ENCODE results near the gene TDRD10. TPM values are rescaled to one million over a fixed set of nuclear protein-coding genes. Genes with fewer than 3 reads are reported as not detected.

TDRD10 gene
- not detected in 2 replicates for total RNA-seq (2014; rRNA removed; shearing (Covaris generic))

- Histone ChIP-seq H3K36me3 (no peaks in the 10 kb centered on the region), H3K27me3 (replicated peaks) (peaks cover 84% of the 10 kb centered on the region), H3K9me3 (replicated peaks) (peaks cover 14% of the 10 kb centered on the region), H3K4me3 (no peak within 1 kb of the TSS), H3K27ac (no peak within 1 kb of the TSS), H3K4me1 (replicated peaks) (peaks cover 8% of the 10 kb centered on the region)
- DNase-seq (ENCODE audit: low read depth in 1 of 2, low spot score in 2 of 2): no peak
Measured at GRCh38 chr1:154502066-154502743, at the start of gene TDRD10, which contains the start of gene SHE. TSS of gene TDRD10 (plus strand) at chr1:154502219. CDS start at chr1:154506904, 4,685 bp downstream. TSS of gene SHE (minus strand) at chr1:154502412. CDS start at chr1:154502026, 386 bp downstream.

- no peaks in the 10 kb centered on the region for H3K9me3 ChIP-seq (replicated peaks)
Measured at GRCh38 chr1:154453161-154453560, 48.9 kb upstream of the TDRD10 start.

GRCh38 chr1:154453574-154454352 lies 48.3 kb upstream of the TDRD10 start:
- Histone ChIP-seq H3K9me3 (replicated peaks) (no peaks in the 10 kb centered on the region), H3K27me3 (replicated peaks) (no peaks in the 10 kb centered on the region), H3K4me1 (replicated peaks) (peaks cover 17% of the 10 kb centered on the region), H3K36me3 (peaks cover 52% of the 10 kb centered on the region), H3K4me3 (no peak overlapping the region), H3K27ac (no peak overlapping the region)
- DNase-seq (ENCODE audit: low read depth in 1 of 2, low spot score in 2 of 2): no peak

More at GRCh38 chr1:154453161-154453560, 48.9 kb upstream of the TDRD10 start:
- H3K27me3 ChIP-seq (replicated peaks): no peaks in the 10 kb centered on the region
- no peak overlapping the region for H3K4me3 ChIP-seq
- no peak overlapping the region for H3K27ac ChIP-seq
- peaks cover 17% of the 10 kb centered on the region for H3K4me1 ChIP-seq (replicated peaks)
- DNase-seq (ENCODE audit: low read depth in 1 of 2, low spot score in 2 of 2): no peak
- H3K36me3 ChIP-seq: peaks cover 52% of the 10 kb centered on the region

- DNase-seq (ENCODE audit: low read depth in 1 of 2, low spot score in 2 of 2): no peak
- Histone ChIP-seq H3K36me3 (peaks cover 52% of the 10 kb centered on the region), H3K9me3 (replicated peaks) (no peaks in the 10 kb centered on the region), H3K27ac (no peak overlapping the region), H3K27me3 (replicated peaks) (no peaks in the 10 kb centered on the region), H3K4me3 (no peak overlapping the region), H3K4me1 (replicated peaks) (peaks cover 17% of the 10 kb centered on the region)
Measured at GRCh38 chr1:154454386-154455120, 47.5 kb upstream of the TDRD10 start.

GRCh38 chr1:154456631-154457030 lies 45.4 kb upstream of the TDRD10 start:
- Histone ChIP-seq H3K4me3 (no peak overlapping the region), H3K27ac (no peak overlapping the region), H3K27me3 (replicated peaks) (no peaks in the 10 kb centered on the region), H3K4me1 (replicated peaks) (peaks cover 17% of the 10 kb centered on the region), H3K36me3 (peaks cover 35% of the 10 kb centered on the region), H3K9me3 (replicated peaks) (no peaks in the 10 kb centered on the region)
- DNase-seq (ENCODE audit: low read depth in 1 of 2, low spot score in 2 of 2): no peak

- Histone ChIP-seq H3K27ac (no peak overlapping the region), H3K9me3 (replicated peaks) (no peaks in the 10 kb centered on the region), H3K4me3 (no peak overlapping the region), H3K4me1 (replicated peaks) (peaks cover 28% of the 10 kb centered on the region), H3K27me3 (replicated peaks) (no peaks in the 10 kb centered on the region), H3K36me3 (peaks cover 20% of the 10 kb centered on the region)
- no peak for DNase-seq (ENCODE audit: low read depth in 1 of 2, low spot score in 2 of 2)
Measured at GRCh38 chr1:154459080-154459479, 42.9 kb upstream of the TDRD10 start.

- no peaks in the 10 kb centered on the region for H3K9me3 ChIP-seq (replicated peaks)
- no peak overlapping the region for H3K27ac ChIP-seq
- no peak overlapping the region for H3K4me3 ChIP-seq
- peaks cover 39% of the 10 kb centered on the region for H3K4me1 ChIP-seq (replicated peaks)
- no peaks in the 10 kb centered on the region for H3K27me3 ChIP-seq (replicated peaks)
- peaks cover 17% of the 10 kb centered on the region for H3K36me3 ChIP-seq
- no peak for DNase-seq (ENCODE audit: low read depth in 1 of 2, low spot score in 2 of 2)
Measured at GRCh38 chr1:154460695-154461260, 41.2 kb upstream of the TDRD10 start.

GRCh38 chr1:154463512-154463990 lies 38.5 kb upstream of the TDRD10 start:
- Histone ChIP-seq H3K9me3 (replicated peaks) (no peaks in the 10 kb centered on the region), H3K4me3 (no peak overlapping the region), H3K27me3 (replicated peaks) (no peaks in the 10 kb centered on the region), H3K27ac (peak overlapping the region; percentile 89), H3K4me1 (replicated peaks) (peaks cover 48% of the 10 kb centered on the region), H3K36me3 (peaks cover 5% of the 10 kb centered on the region; the same call in 1 of the 2 replicates)
- DNase-seq (ENCODE audit: low read depth in 1 of 2, low spot score in 2 of 2): peak in 1 of 2 experiments; percentile 61

GRCh38 chr1:154465621-154466195 lies 36.3 kb upstream of the TDRD10 start:
- no peak overlapping the region for H3K4me3 ChIP-seq
- no peak for DNase-seq (ENCODE audit: low read depth in 1 of 2, low spot score in 2 of 2)
- peak overlapping the region; percentile 89 for H3K27ac ChIP-seq
- H3K9me3 ChIP-seq (replicated peaks): no peaks in the 10 kb centered on the region
- H3K36me3 ChIP-seq: peaks cover 5% of the 10 kb centered on the region; the same call in 1 of the 2 replicates
- H3K4me1 ChIP-seq (replicated peaks): peaks cover 48% of the 10 kb centered on the region
- no peaks in the 10 kb centered on the region for H3K27me3 ChIP-seq (replicated peaks)

- peak overlapping the region; percentile 89 for H3K27ac ChIP-seq
- H3K4me3 ChIP-seq: no peak overlapping the region
- no peaks in the 10 kb centered on the region for H3K27me3 ChIP-seq (replicated peaks)
- H3K36me3 ChIP-seq: peaks cover 5% of the 10 kb centered on the region; the same call in 1 of the 2 replicates
- no peak for DNase-seq (ENCODE audit: low read depth in 1 of 2, low spot score in 2 of 2)
- H3K4me1 ChIP-seq (replicated peaks): peaks cover 48% of the 10 kb centered on the region
- H3K9me3 ChIP-seq (replicated peaks): no peaks in the 10 kb centered on the region
Measured at GRCh38 chr1:154466206-154466605, 35.8 kb upstream of the TDRD10 start.

GRCh38 chr1:154466921-154467417 lies 35.0 kb upstream of the TDRD10 start:
- H3K36me3 ChIP-seq: peaks cover 5% of the 10 kb centered on the region; the same call in 1 of the 2 replicates
- no peak overlapping the region for H3K4me3 ChIP-seq
- no peaks in the 10 kb centered on the region for H3K9me3 ChIP-seq (replicated peaks)
- no peak for DNase-seq (ENCODE audit: low read depth in 1 of 2, low spot score in 2 of 2)
- peaks cover 45% of the 10 kb centered on the region for H3K4me1 ChIP-seq (replicated peaks)
- H3K27ac ChIP-seq: no peak overlapping the region
- H3K27me3 ChIP-seq (replicated peaks): no peaks in the 10 kb centered on the region

GRCh38 chr1:154467434-154468102 lies 34.5 kb upstream of the TDRD10 start:
- no peaks in the 10 kb centered on the region for H3K27me3 ChIP-seq (replicated peaks)
- H3K36me3 ChIP-seq: peaks cover 5% of the 10 kb centered on the region; the same call in 1 of the 2 replicates
- peaks cover 40% of the 10 kb centered on the region for H3K4me1 ChIP-seq (replicated peaks)
- H3K27ac ChIP-seq: no peak overlapping the region
- no peak overlapping the region for H3K4me3 ChIP-seq
- no peak for DNase-seq (ENCODE audit: low read depth in 1 of 2, low spot score in 2 of 2)
- no peaks in the 10 kb centered on the region for H3K9me3 ChIP-seq (replicated peaks)

Data from SJSA1 (cell line).